Rectal smooth muscle tissue (tissue), 1 donor: ENCODE measurements around the gene LAMA2.
"Not testable (repeated sequence)": the region's sequence is repeated elsewhere in the genome, so short reads cannot be mapped to it uniquely, and the experiment has no call there.

Experiments used
- H3K27ac ChIP-seq: one replicate; pipeline ENCODE4 v1.7.0; 2013; ENCODE audit warnings: low read depth, low read length, inconsistent platforms
- H3K27me3 ChIP-seq: one replicate; pipeline ENCODE4 v1.7.0; 2013; ENCODE audit warnings: low read length; ENCODE audit not compliant: control insufficient read depth, insufficient read depth
- H3K36me3 ChIP-seq: one replicate; pipeline ENCODE4 v1.7.0; 2013; ENCODE audit warnings: low read length; ENCODE audit not compliant: control insufficient read depth, insufficient read depth
- H3K4me1 ChIP-seq: one replicate; pipeline ENCODE4 v1.7.0; 2013; ENCODE audit warnings: low read length; ENCODE audit not compliant: control insufficient read depth, insufficient read depth
- H3K4me3 ChIP-seq: one replicate; pipeline ENCODE4 v1.7.0; 2013; ENCODE audit warnings: low read length
- H3K9ac ChIP-seq: one replicate; pipeline ENCODE4 v1.7.0; 2013; ENCODE audit warnings: low read length

The LAMA2 gene

GRCh38 chr6:129022011-129022553, 139.1 kb downstream of the LAMA2 start:
- H3K36me3 ChIP-seq = no peaks in the 10 kb centered on the region
- H3K9ac ChIP-seq = no peak overlapping the region
- no peak overlapping the region for H3K27ac ChIP-seq
- no peak overlapping the region for H3K4me3 ChIP-seq
- no peaks in the 10 kb centered on the region for H3K4me1 ChIP-seq
- no peaks in the 10 kb centered on the region for H3K27me3 ChIP-seq

GRCh38 chr6:129026601-129027000, 143.7 kb downstream of the LAMA2 start:
- H3K4me3 ChIP-seq = no peak overlapping the region
- H3K4me1 ChIP-seq = no peaks in the 10 kb centered on the region
- no peaks in the 10 kb centered on the region for H3K27me3 ChIP-seq

GRCh38 chr6:129029778-129030177, 146.8 kb downstream of the LAMA2 start:
- Histone ChIP-seq H3K27me3 (no peaks in the 10 kb centered on the region), H3K4me3 (no peak overlapping the region), H3K27ac (no peak overlapping the region), H3K36me3 (no peaks in the 10 kb centered on the region), H3K9ac (no peak overlapping the region), H3K4me1 (no peaks in the 10 kb centered on the region)

More at GRCh38 chr6:129026601-129027000, 143.7 kb downstream of the LAMA2 start:
- Histone ChIP-seq H3K36me3 (no peaks in the 10 kb centered on the region), H3K27ac (no peak overlapping the region), H3K9ac (no peak overlapping the region)

GRCh38 chr6:129030215-129030614, 147.3 kb downstream of the LAMA2 start:
- no peak overlapping the region for H3K9ac ChIP-seq
- H3K4me3 ChIP-seq = no peak overlapping the region
- H3K36me3 ChIP-seq = no peaks in the 10 kb centered on the region
- H3K4me1 ChIP-seq = no peaks in the 10 kb centered on the region
- H3K27me3 ChIP-seq = no peaks in the 10 kb centered on the region
- H3K27ac ChIP-seq = no peak overlapping the region

GRCh38 chr6:129031051-129031599, 148.2 kb downstream of the LAMA2 start:
- Histone ChIP-seq H3K27ac (no peak overlapping the region), H3K4me3 (no peak overlapping the region), H3K9ac (no peak overlapping the region), H3K36me3 (no peaks in the 10 kb centered on the region), H3K4me1 (no peaks in the 10 kb centered on the region), H3K27me3 (no peaks in the 10 kb centered on the region)

- Histone ChIP-seq H3K27me3 (no peaks in the 10 kb centered on the region), H3K36me3 (no peaks in the 10 kb centered on the region), H3K4me3 (no peak overlapping the region), H3K27ac (no peak overlapping the region), H3K4me1 (no peaks in the 10 kb centered on the region), H3K9ac (no peak overlapping the region)
Observed at GRCh38 chr6:129032602-129033001, 149.7 kb downstream of the LAMA2 start.

GRCh38 chr6:129033180-129033579, 150.2 kb downstream of the LAMA2 start:
- Histone ChIP-seq H3K27me3 (no peaks in the 10 kb centered on the region), H3K36me3 (no peaks in the 10 kb centered on the region), H3K27ac (no peak overlapping the region), H3K9ac (no peak overlapping the region), H3K4me1 (no peaks in the 10 kb centered on the region), H3K4me3 (no peak overlapping the region)

GRCh38 chr6:129033581-129033980, 150.6 kb downstream of the LAMA2 start:
- no peak overlapping the region for H3K27ac ChIP-seq
- no peaks in the 10 kb centered on the region for H3K4me1 ChIP-seq
- no peaks in the 10 kb centered on the region for H3K27me3 ChIP-seq
- no peak overlapping the region for H3K4me3 ChIP-seq
- H3K9ac ChIP-seq = no peak overlapping the region
- H3K36me3 ChIP-seq = no peaks in the 10 kb centered on the region

GRCh38 chr6:129041563-129041962, 158.6 kb downstream of the LAMA2 start:
- Histone ChIP-seq H3K4me3 (no peak overlapping the region), H3K27ac (no peak overlapping the region)

GRCh38 chr6:129046526-129046925, 163.6 kb downstream of the LAMA2 start:
- Histone ChIP-seq H3K4me1 (no peaks in the 10 kb centered on the region), H3K4me3 (no peak overlapping the region), H3K9ac (no peak overlapping the region), H3K27ac (no peak overlapping the region), H3K36me3 (no peaks in the 10 kb centered on the region), H3K27me3 (no peaks in the 10 kb centered on the region)

More at GRCh38 chr6:129041563-129041962, 158.6 kb downstream of the LAMA2 start:
- Histone ChIP-seq H3K9ac (no peak overlapping the region), H3K4me1 (no peaks in the 10 kb centered on the region), H3K27me3 (no peaks in the 10 kb centered on the region), H3K36me3 (no peaks in the 10 kb centered on the region)

- Histone ChIP-seq H3K4me1 (no peaks in the 10 kb centered on the region), H3K27ac (no peak overlapping the region), H3K36me3 (no peaks in the 10 kb centered on the region), H3K9ac (no peak overlapping the region), H3K27me3 (no peaks in the 10 kb centered on the region), H3K4me3 (no peak overlapping the region)
Observed at GRCh38 chr6:129047834-129048233, 164.9 kb downstream of the LAMA2 start.

- Histone ChIP-seq H3K4me3 (no peak overlapping the region), H3K4me1 (no peaks in the 10 kb centered on the region), H3K27ac (no peak overlapping the region), H3K9ac (no peak overlapping the region), H3K36me3 (no peaks in the 10 kb centered on the region), H3K27me3 (no peaks in the 10 kb centered on the region)
Observed at GRCh38 chr6:129050086-129050485, 167.1 kb downstream of the LAMA2 start.

GRCh38 chr6:129053143-129053542, 170.2 kb downstream of the LAMA2 start:
- H3K4me3 ChIP-seq, H3K36me3 ChIP-seq, H3K4me1 ChIP-seq, H3K27ac ChIP-seq, H3K27me3 ChIP-seq, H3K9ac ChIP-seq: not testable (repeated sequence)
